Measurements from ENCODE around the gene MR1.

DNA sequence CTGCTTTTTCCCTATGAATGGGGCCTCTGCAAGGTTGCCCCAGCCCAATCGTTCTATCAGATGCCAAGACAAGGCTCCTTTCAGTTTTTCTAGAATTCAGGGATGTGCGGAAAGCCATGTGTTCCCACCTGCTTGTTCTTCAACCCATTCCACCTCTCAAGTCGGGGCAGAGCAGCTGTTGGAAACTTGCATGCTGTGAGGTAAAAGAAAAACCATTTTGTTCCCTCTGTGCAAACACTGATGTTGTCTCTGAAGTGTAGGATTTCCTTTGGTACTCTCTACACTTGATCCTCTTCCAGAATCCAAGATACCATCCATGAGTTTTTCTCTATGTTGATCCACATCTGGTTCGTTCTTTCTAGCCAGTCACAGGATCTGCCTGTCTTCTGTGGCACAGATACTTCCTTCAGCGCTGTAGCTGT, 62.0 kb downstream of the MR1 start:
- TF ChIP-seq CTCF (IDR thresholded peaks at IDR 0.05), result no peak
- no peak for TF ChIP-seq POLR2A (IDR thresholded peaks at IDR 0.05)
- TF ChIP-seq EP300 (IDR thresholded peaks at IDR 0.05; ENCODE audit: low read depth), result no peak
- TF ChIP-seq POLR2AphosphoS5 (IDR thresholded peaks at IDR 0.05), result no peak
